GM23338 (cell line): ENCODE results near the gene CDC25B. TPM values are rescaled to one million over a fixed set of nuclear protein-coding genes. Genes with fewer than 3 reads are reported as not detected.
A peak's percentile ranks its signal among the peaks of the same experiment; 100 is the strongest.

Source experiments
- ATAC-seq: fragments of 200-7000 bp; cut with Tn5 transposase; 3 replicates; pipeline ENCODE4 v1.9.1; 2020
- DNase-seq: peaks from one replicate; pipeline ENCODE4 v3.0.0-alpha.2; 2015; ENCODE audit warnings: low spot score
- H2AFZ ChIP-seq: fragments of 200-600 bp; sonication (generic); 2 replicates; pipeline ENCODE4 v1.8.0; 2016; ENCODE audit warnings: antibody characterized with exemption, mild to moderate bottlenecking, moderate library complexity
- H3F3A ChIP-seq: fragments of 200-600 bp; sonication (generic); replicated peaks from 2 replicates; pipeline ENCODE4 v1.8.0; 2017; ENCODE audit warnings: antibody characterized with exemption, mixed run types, low read depth
- H3K27ac ChIP-seq: fragments of 200-600 bp; sonication (generic); 2 replicates; pipeline ENCODE4 v1.6.1; 2016; ENCODE audit warnings: low read depth
- H3K27me3 ChIP-seq: fragments of 200-600 bp; sonication (generic); 2 replicates; pipeline ENCODE4 v1.8.0; 2016; ENCODE audit warnings: mild to moderate bottlenecking, mixed run types, moderate library complexity; ENCODE audit not compliant: insufficient read depth
- H3K36me3 ChIP-seq: fragments of 200-600 bp; sonication (generic); 2 replicates; pipeline ENCODE4 v1.8.0; 2016; ENCODE audit warnings: mild to moderate bottlenecking; ENCODE audit not compliant: insufficient read depth
- H3K4me1 ChIP-seq: fragments of 200-600 bp; sonication (generic); 2 replicates; pipeline ENCODE4 v1.8.0; 2016; ENCODE audit warnings: mild to moderate bottlenecking, moderate library complexity; ENCODE audit not compliant: insufficient read depth
- H3K4me2 ChIP-seq: fragments of 200-600 bp; sonication (generic); 2 replicates; pipeline ENCODE4 v1.7.1; 2017; ENCODE audit warnings: mixed run types
- H3K4me3 ChIP-seq: fragments of 200-600 bp; sonication (generic); 2 replicates; pipeline ENCODE4 v1.6.1; 2016; ENCODE audit warnings: mixed run types
- H3K79me2 ChIP-seq: fragments of 200-600 bp; sonication (generic); replicated peaks from 2 replicates; pipeline ENCODE4 v1.8.0; 2017; ENCODE audit warnings: mild to moderate bottlenecking; ENCODE audit not compliant: insufficient read depth
- H3K9me2 ChIP-seq: fragments of 200-600 bp; sonication (generic); 2 replicates; pipeline ENCODE4 v1.8.0; 2017; ENCODE audit not compliant: insufficient read depth
- H4K20me1 ChIP-seq: fragments of 200-600 bp; sonication (generic); replicated peaks from 2 replicates; pipeline ENCODE4 v1.8.0; 2017; ENCODE audit warnings: mild to moderate bottlenecking; ENCODE audit not compliant: insufficient read depth
- H3K27ac Mint-ChIP-seq: 2 replicates; pipeline ENCODE4 v1.8.0; 2020; ENCODE audit warnings: inconsistent platforms, mild to moderate bottlenecking, moderate library complexity, mixed read lengths
- H3K27me3 Mint-ChIP-seq: 3 replicates; pipeline ENCODE4 v1.8.0; 2022; ENCODE audit warnings: low read depth, mild to moderate bottlenecking, moderate library complexity, mixed read lengths, inconsistent platforms; ENCODE audit not compliant: insufficient read depth, poor library complexity
- H3K36me3 Mint-ChIP-seq: 3 replicates; pipeline ENCODE4 v1.8.0; 2021; ENCODE audit warnings: low read depth, mild to moderate bottlenecking, inconsistent platforms, moderate library complexity, mixed read lengths
- H3K4me1 Mint-ChIP-seq: 3 replicates; pipeline ENCODE4 v1.8.0; 2020; ENCODE audit warnings: mild to moderate bottlenecking, inconsistent platforms, mixed read lengths
- H3K4me3 Mint-ChIP-seq: 3 replicates; pipeline ENCODE4 v1.8.0; 2021; ENCODE audit warnings: moderate library complexity, mild to moderate bottlenecking, inconsistent platforms, mixed read lengths
- H3K9me3 Mint-ChIP-seq: 3 replicates; pipeline ENCODE4 v1.8.0; 2020; ENCODE audit warnings: moderate library complexity, mild to moderate bottlenecking, inconsistent platforms, mixed read lengths
- CREB1 ChIP-seq: fragments of 250-450 bp; sonication (Bioruptor Pico); IDR thresholded peaks from 2 replicates; pipeline ENCODE4 v1.5.0; 2020; ENCODE audit warnings: low read depth, mild to moderate bottlenecking, moderate library complexity
- ETS1 ChIP-seq: IDR thresholded peaks from 2 replicates; pipeline ENCODE4 v1.6.1; 2016; ENCODE audit warnings: antibody characterized with exemption
- POLR2AphosphoS5 ChIP-seq: IDR thresholded peaks from 2 replicates; pipeline ENCODE4 v1.6.1; 2016; ENCODE audit warnings: antibody characterized with exemption, low read depth
- REST ChIP-seq: IDR thresholded peaks from one replicate; pipeline ENCODE4 v1.6.1; 2018; ENCODE audit warnings: antibody characterized with exemption; ENCODE audit not compliant: unreplicated experiment
- ZNF114 ChIP-seq: fragments of 250-450 bp; sonication (Bioruptor Pico); IDR thresholded peaks from 2 replicates; pipeline ENCODE4 v1.5.0; 2020; ENCODE audit warnings: mild to moderate bottlenecking, moderate library complexity
- ZNF331 ChIP-seq: fragments of 250-450 bp; sonication (Bioruptor Pico); IDR thresholded peaks from 2 replicates; pipeline ENCODE4 v1.5.0; 2020; ENCODE audit warnings: low read depth, mild to moderate bottlenecking, moderate library complexity
- ZNF462 ChIP-seq: fragments of 250-450 bp; sonication (Bioruptor Pico); IDR thresholded peaks from 2 replicates; pipeline ENCODE4 v1.5.0; 2020; ENCODE audit warnings: mild to moderate bottlenecking, moderate library complexity
- polyA plus RNA-seq: library from polyadenylated mRNA; unstranded; fragments of >200 nt; fragmentation: Nextera tagmentation; extraction: Ambion mirVana; gene quantifications from 2 replicates; pipeline ENCODE4 v1.2.1, GENCODE V29; 2016
- total RNA-seq: library from RNA; depleted of rRNA; stranded (reverse); fragments of >200 nt; shearing (Covaris generic); gene quantifications from 2 replicates; pipeline ENCODE4 v1.2.3, GENCODE V29; 2014

The CDC25B gene
- total and polyA plus RNA-seq, 2 experiments from 2014 or later = 10.5 to 33.0 TPM

DNA sequence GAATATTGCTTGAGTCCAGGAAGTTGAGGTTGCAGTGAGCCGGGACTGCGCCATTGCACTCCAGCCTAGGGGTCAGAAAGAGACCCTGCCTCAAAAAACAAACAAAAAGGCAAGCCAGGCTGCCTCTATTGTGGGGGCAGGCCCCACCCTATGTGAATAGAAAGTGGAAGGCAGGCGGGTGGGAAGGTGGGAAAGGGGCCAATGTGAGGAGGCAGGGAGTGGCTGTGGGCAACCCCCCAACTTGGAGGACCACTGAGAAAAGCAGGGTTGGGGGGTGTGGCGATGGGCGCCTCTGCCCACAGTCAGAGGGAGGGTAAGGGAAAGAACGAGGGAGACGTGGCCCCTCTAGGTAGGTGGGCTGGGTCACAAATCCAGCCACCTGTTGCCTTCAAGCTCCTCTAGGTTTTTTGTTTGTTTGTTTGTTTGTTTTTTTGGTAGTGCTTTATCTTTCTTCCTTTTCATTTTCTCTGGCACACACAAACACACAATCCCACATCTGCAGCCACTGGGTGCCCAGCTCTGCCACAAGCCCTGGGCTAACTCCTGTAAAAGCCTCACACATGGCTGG is 18.9 kb downstream of the CDC25B start:
- DNase-seq (no peak), ATAC-seq (no peak)
- Histone ChIP-seq H4K20me1 (no peaks in the 10 kb centered on the region), H3K27ac (no peak overlapping the region), H3K4me3 (no peak overlapping the region), H3F3A (no peaks in the 10 kb centered on the region; the same call in 1 of the 2 replicates), H3K4me2 (no peak overlapping the region), H3K9me2 (no peaks in the 10 kb centered on the region), H3K27me3 (no peaks in the 10 kb centered on the region), H3K36me3 (no peaks in the 10 kb centered on the region), H3K4me1 (peaks cover 16% of the 10 kb centered on the region; the same call in 1 of the 2 replicates), H3K79me2 (no peaks in the 10 kb centered on the region), H2AFZ (no peak overlapping the region; the same call in 1 of the 2 replicates)
- TF ChIP-seq ZNF114 (no peak), ETS1 (no peak), REST (no peak)
- peaks cover 4% of the 10 kb centered on the region for H3K27me3 Mint-ChIP-seq
- H3K27ac Mint-ChIP-seq = no peak overlapping the region
- H3K4me1 Mint-ChIP-seq = peaks cover 18% of the 10 kb centered on the region
- no peaks in the 10 kb centered on the region; the same call in 2 of the 3 replicates for H3K9me3 Mint-ChIP-seq
- no peaks in the 10 kb centered on the region; the same call in 2 of the 3 replicates for H3K36me3 Mint-ChIP-seq
- no peak overlapping the region for H3K4me3 Mint-ChIP-seq

- H3K9me2 ChIP-seq = no peaks in the 10 kb centered on the region
- Mint-ChIP-seq H3K9me3 (no peaks in the 10 kb centered on the region; the same call in 2 of the 3 replicates), H3K36me3 (no peaks in the 10 kb centered on the region; the same call in 2 of the 3 replicates), H3K4me1 (peaks cover 18% of the 10 kb centered on the region), H3K27me3 (peaks cover 8% of the 10 kb centered on the region), H3K27ac (peak overlapping the region; percentile 31; the same call in 1 of the 2 replicates), H3K4me3 (no peak overlapping the region)
- no peaks in the 10 kb centered on the region for H3K27me3 ChIP-seq
- no peaks in the 10 kb centered on the region for H3K36me3 ChIP-seq
- no peak overlapping the region for H3K4me3 ChIP-seq
- no peak overlapping the region for H3K27ac ChIP-seq
- H3K4me2 ChIP-seq = peak overlapping the region; percentile 38; the same call in 1 of the 2 replicates
- no peaks in the 10 kb centered on the region for H4K20me1 ChIP-seq
- H3K79me2 ChIP-seq = no peaks in the 10 kb centered on the region
- H3F3A ChIP-seq = no peaks in the 10 kb centered on the region; the same call in 1 of the 2 replicates
- H2AFZ ChIP-seq = peak overlapping the region; percentile 56; the same call in 1 of the 2 replicates
- ATAC-seq (no peak), DNase-seq (no peak)
- H3K4me1 ChIP-seq = peaks cover 16% of the 10 kb centered on the region; the same call in 1 of the 2 replicates
- TF ChIP-seq ZNF462 (CRISPR knock-in tag) = no peak
- no peak for TF ChIP-seq CREB1 (CRISPR knock-in tag)
- TF ChIP-seq ZNF331 (CRISPR knock-in tag) = no peak
- TF ChIP-seq ZNF114 = no peak
- no peak for TF ChIP-seq POLR2AphosphoS5
- TF ChIP-seq ETS1 = no peak
These were observed 19.7 kb downstream of the CDC25B start for GRCh38 chr20:3815703-3816315.
